SK-N-SH treated with all-trans-retinoic acid at 6 μM for 48 hours (cell line): Measurements from ENCODE around the gene MEX3A.
"Not testable (repeated sequence)": the region's sequence is repeated elsewhere in the genome, so short reads cannot be mapped to it uniquely, and the experiment has no call there.

Experiments
- ATAC-seq: fragments of 200-7000 bp; cut with Tn5 transposase; 3 replicates; pipeline ENCODE4 v1.9.1; 2020; ENCODE audit warnings: mild to moderate bottlenecking, moderate library complexity
- CSDC2 ChIP-seq: fragments of 250-450 bp; sonication (Bioruptor Pico); IDR thresholded peaks from 2 replicates; pipeline ENCODE4 v1.5.0; 2020; ENCODE audit warnings: mild to moderate bottlenecking, moderate library complexity
- CSRNP3 ChIP-seq: fragments of 250-450 bp; sonication (Bioruptor Pico); IDR thresholded peaks from 2 replicates; pipeline ENCODE4 v1.5.1; 2021; ENCODE audit warnings: mild to moderate bottlenecking, moderate library complexity
- ESRRG ChIP-seq: fragments of 250-450 bp; sonication (Bioruptor Pico); IDR thresholded peaks from 2 replicates; pipeline ENCODE4 v1.6.1; 2021; ENCODE audit warnings: mild to moderate bottlenecking
- ISL1 ChIP-seq: fragments of 250-450 bp; sonication (Bioruptor Pico); IDR thresholded peaks from 2 replicates; pipeline ENCODE4 v2.1.2; 2022; ENCODE audit warnings: mild to moderate bottlenecking, moderate library complexity
- OSR1 ChIP-seq: fragments of 250-450 bp; sonication (Bioruptor Pico); IDR thresholded peaks from 2 replicates; pipeline ENCODE4 v1.8.0; 2022; ENCODE audit warnings: moderate library complexity, mild to moderate bottlenecking, inconsistent platforms
- PATZ1 ChIP-seq: fragments of 250-450 bp; sonication (Bioruptor Pico); IDR thresholded peaks from 2 replicates; pipeline ENCODE4 v1.8.0; 2020; ENCODE audit warnings: mild to moderate bottlenecking, moderate library complexity, borderline replicate concordance
- RARB ChIP-seq: fragments of 250-450 bp; sonication (Bioruptor Pico); IDR thresholded peaks from 2 replicates; pipeline ENCODE4 v1.8.0; 2021; ENCODE audit warnings: mild to moderate bottlenecking, moderate library complexity
- SNAI2 ChIP-seq: fragments of 250-450 bp; sonication (Bioruptor Pico); IDR thresholded peaks from 2 replicates; pipeline ENCODE4 v1.5.0; 2020; ENCODE audit warnings: mild to moderate bottlenecking, moderate library complexity
- TCF4 ChIP-seq: fragments of 250-450 bp; sonication (Bioruptor Pico); IDR thresholded peaks from 2 replicates; pipeline ENCODE4 v1.8.0; 2021; ENCODE audit warnings: mild to moderate bottlenecking, moderate library complexity, borderline replicate concordance
- TOX ChIP-seq: fragments of 250-450 bp; sonication (Bioruptor Pico); IDR thresholded peaks from 2 replicates; pipeline ENCODE4 v1.8.0; 2021; ENCODE audit warnings: mild to moderate bottlenecking, moderate library complexity, borderline replicate concordance
- ZC3H10 ChIP-seq: fragments of 250-450 bp; sonication (Bioruptor Pico); IDR thresholded peaks from 2 replicates; pipeline ENCODE4 v1.5.1; 2021; ENCODE audit warnings: mild to moderate bottlenecking, moderate library complexity
- ZFP3 ChIP-seq: fragments of 250-450 bp; sonication (Bioruptor Pico); IDR thresholded peaks from 2 replicates; pipeline ENCODE4 v1.5.0; 2020; ENCODE audit warnings: mild to moderate bottlenecking, moderate library complexity
- ZNF565 ChIP-seq: fragments of 450-650 bp; formaldehyde crosslinking; conservative IDR thresholded peaks from 2 replicates; pipeline ENCODE4 v1.5.0; 2020; ENCODE audit warnings: low read depth, mild to moderate bottlenecking, moderate library complexity
- ZNF70 ChIP-seq: fragments of 450-650 bp; formaldehyde crosslinking; IDR thresholded peaks from 2 replicates; pipeline ENCODE4 v1.5.0; 2020; ENCODE audit warnings: mild to moderate bottlenecking, moderate library complexity
- TF ChIP-seq, protein P1 (sequence below): fragments of 250-450 bp; sonication (Bioruptor Pico); IDR thresholded peaks from 2 replicates; pipeline ENCODE4 v1.5.1; 2020; ENCODE audit warnings: low read depth, mild to moderate bottlenecking, moderate library complexity
- TF ChIP-seq, protein P2 (sequence below): fragments of 250-450 bp; sonication (Bioruptor Pico); IDR thresholded peaks from 2 replicates; pipeline ENCODE4 v1.8.0; 2021; ENCODE audit warnings: low read depth, mild to moderate bottlenecking, moderate library complexity, borderline replicate concordance
- TF ChIP-seq, protein P3 (sequence below): fragments of 250-450 bp; sonication (Bioruptor Pico); IDR thresholded peaks from 2 replicates; pipeline ENCODE4 v1.5.0; 2020; ENCODE audit warnings: mild to moderate bottlenecking, moderate library complexity

Gene MEX3A

GRCh38 chr1:156117414-156118176 is 35.3 kb upstream of the MEX3A start (continued):
- TF ChIP-seq PATZ1 (CRISPR knock-in tag), result no peak
- TF ChIP-seq, protein P1, sequence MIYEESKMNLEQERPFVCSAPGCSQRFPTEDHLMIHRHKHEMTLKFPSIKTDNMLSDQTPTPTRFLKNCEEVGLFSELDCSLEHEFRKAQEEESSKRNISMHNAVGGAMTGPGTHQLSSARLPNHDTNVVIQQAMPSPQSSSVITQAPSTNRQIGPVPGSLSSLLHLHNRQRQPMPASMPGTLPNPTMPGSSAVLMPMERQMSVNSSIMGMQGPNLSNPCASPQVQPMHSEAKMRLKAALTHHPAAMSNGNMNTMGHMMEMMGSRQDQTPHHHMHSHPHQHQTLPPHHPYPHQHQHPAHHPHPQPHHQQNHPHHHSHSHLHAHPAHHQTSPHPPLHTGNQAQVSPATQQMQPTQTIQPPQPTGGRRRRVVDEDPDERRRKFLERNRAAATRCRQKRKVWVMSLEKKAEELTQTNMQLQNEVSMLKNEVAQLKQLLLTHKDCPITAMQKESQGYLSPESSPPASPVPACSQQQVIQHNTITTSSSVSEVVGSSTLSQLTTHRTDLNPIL (CRISPR knock-in tag), result no peak
- no peak for TF ChIP-seq CSDC2
- TF ChIP-seq OSR1, result no peak
- no peak for TF ChIP-seq ESRRG (CRISPR knock-in tag)
- no peak for TF ChIP-seq ZNF565 (CRISPR knock-in tag)
- no peak for TF ChIP-seq SNAI2 (CRISPR knock-in tag)
- no peak for TF ChIP-seq ZFP3
- TF ChIP-seq, protein P2, sequence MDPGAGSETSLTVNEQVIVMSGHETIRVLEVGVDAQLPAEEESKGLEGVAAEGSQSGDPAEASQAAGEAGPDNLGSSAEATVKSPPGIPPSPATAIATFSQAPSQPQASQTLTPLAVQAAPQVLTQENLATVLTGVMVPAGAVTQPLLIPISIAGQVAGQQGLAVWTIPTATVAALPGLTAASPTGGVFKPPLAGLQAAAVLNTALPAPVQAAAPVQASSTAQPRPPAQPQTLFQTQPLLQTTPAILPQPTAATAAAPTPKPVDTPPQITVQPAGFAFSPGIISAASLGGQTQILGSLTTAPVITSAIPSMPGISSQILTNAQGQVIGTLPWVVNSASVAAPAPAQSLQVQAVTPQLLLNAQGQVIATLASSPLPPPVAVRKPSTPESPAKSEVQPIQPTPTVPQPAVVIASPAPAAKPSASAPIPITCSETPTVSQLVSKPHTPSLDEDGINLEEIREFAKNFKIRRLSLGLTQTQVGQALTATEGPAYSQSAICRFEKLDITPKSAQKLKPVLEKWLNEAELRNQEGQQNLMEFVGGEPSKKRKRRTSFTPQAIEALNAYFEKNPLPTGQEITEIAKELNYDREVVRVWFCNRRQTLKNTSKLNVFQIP (CRISPR knock-in tag), result no peak

- not testable (repeated sequence) for ATAC-seq
These were observed 34.5 kb upstream of the MEX3A start for GRCh38 chr1:156116731-156117130.

DNA sequence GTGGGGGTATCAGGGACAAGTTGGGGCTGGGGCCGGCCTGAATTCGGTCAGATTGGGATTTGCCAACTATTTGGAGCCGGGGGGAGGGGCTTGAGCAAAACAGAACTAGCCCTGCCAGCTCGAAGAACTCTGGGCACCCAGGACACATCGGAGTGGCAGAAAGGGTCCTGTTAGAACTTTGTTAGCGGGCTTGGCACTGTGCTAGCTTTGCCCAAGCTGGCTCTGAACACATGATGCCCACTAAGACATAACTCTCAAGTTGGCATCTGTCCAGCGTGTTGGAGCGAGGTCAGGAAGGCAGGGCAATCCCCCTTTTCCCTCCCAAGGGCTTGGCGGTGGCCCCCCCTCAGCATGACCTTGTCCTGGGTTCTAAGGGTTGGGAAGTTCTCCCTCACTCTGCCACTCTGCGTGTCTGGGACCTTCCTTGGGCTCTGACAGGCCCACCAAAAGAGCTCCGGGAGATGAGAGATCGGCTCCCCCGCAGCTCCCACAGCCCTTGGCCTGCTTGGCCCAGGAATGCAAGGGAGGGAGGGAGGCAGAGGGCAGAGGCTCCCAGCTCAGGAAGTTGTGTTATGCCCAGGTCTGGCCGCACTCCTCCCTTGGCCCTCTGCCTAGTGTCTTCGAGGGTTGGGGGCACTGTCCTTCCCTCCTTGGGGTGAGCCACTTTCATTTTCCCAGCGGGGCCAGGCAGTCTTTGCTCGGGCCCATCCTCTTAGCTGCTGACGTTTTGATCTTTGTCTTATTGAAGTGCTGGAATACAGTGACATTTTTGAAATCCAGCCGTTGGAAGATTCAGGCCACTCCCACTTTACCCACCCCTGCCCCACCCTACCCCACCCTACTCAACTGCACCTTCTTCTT is 33.5 kb upstream of the MEX3A start:
- peak; percentile 66; the same call in 1 of the 2 replicates for TF ChIP-seq PATZ1 (CRISPR knock-in tag)
- 0 out of 2 replicates have a peak, but pooled peaks have one; percentile 37 for TF ChIP-seq ZC3H10
- TF ChIP-seq, protein P2 (CRISPR knock-in tag), result no peak
- ATAC-seq, result peak; percentile 6

GRCh38 chr1:156114919-156115513 is 32.8 kb upstream of the MEX3A start:
- ATAC-seq, result no peak
- TF ChIP-seq, protein P3, sequence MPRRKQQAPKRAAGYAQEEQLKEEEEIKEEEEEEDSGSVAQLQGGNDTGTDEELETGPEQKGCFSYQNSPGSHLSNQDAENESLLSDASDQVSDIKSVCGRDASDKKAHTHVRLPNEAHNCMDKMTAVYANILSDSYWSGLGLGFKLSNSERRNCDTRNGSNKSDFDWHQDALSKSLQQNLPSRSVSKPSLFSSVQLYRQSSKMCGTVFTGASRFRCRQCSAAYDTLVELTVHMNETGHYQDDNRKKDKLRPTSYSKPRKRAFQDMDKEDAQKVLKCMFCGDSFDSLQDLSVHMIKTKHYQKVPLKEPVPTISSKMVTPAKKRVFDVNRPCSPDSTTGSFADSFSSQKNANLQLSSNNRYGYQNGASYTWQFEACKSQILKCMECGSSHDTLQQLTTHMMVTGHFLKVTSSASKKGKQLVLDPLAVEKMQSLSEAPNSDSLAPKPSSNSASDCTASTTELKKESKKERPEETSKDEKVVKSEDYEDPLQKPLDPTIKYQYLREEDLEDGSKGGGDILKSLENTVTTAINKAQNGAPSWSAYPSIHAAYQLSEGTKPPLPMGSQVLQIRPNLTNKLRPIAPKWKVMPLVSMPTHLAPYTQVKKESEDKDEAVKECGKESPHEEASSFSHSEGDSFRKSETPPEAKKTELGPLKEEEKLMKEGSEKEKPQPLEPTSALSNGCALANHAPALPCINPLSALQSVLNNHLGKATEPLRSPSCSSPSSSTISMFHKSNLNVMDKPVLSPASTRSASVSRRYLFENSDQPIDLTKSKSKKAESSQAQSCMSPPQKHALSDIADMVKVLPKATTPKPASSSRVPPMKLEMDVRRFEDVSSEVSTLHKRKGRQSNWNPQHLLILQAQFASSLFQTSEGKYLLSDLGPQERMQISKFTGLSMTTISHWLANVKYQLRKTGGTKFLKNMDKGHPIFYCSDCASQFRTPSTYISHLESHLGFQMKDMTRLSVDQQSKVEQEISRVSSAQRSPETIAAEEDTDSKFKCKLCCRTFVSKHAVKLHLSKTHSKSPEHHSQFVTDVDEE (CRISPR knock-in tag), result no peak
- TF ChIP-seq OSR1, result no peak
- TF ChIP-seq ZNF70 (CRISPR knock-in tag), result no peak
- no peak for TF ChIP-seq ZC3H10
- TF ChIP-seq ISL1 (CRISPR knock-in tag), result no peak
- no peak for TF ChIP-seq CSDC2
- TF ChIP-seq TCF4 (CRISPR knock-in tag), result no peak
- TF ChIP-seq TOX (CRISPR knock-in tag), result no peak
- no peak for TF ChIP-seq RARB
- TF ChIP-seq PATZ1 (CRISPR knock-in tag), result no peak
- no peak for TF ChIP-seq ESRRG (CRISPR knock-in tag)
- no peak for TF ChIP-seq CSRNP3
- TF ChIP-seq ZNF565 (CRISPR knock-in tag), result no peak
